Loucy (cell line): ENCODE results near the gene ITGB8.

Experiments used
- H2AFZ ChIP-seq: fragments of 200-600 bp; sonication (generic); 2 replicates; pipeline ENCODE4 v1.6.0; 2016; ENCODE audit warnings: antibody characterized with exemption, mild to moderate bottlenecking, low read length, moderate library complexity
- H3F3A ChIP-seq: fragments of 200-600 bp; 2 replicates; pipeline ENCODE4 v1.6.0; 2016; ENCODE audit warnings: antibody characterized with exemption, low read depth, mild to moderate bottlenecking
- H3K27me3 ChIP-seq: fragments of 200-600 bp; sonication (generic); 2 replicates; pipeline ENCODE4 v1.6.1; 2014; ENCODE audit warnings: low read length, mild to moderate bottlenecking; ENCODE audit not compliant: insufficient read depth, poor library complexity, severe bottlenecking
- H3K36me3 ChIP-seq: fragments of 200-600 bp; sonication (generic); 2 replicates; pipeline ENCODE4 v1.6.1; 2016; ENCODE audit warnings: low read length; ENCODE audit not compliant: insufficient read depth
- H3K4me1 ChIP-seq: fragments of 200-600 bp; sonication (generic); 2 replicates; pipeline ENCODE4 v1.5.1; 2014; ENCODE audit warnings: low read length, mild to moderate bottlenecking; ENCODE audit not compliant: insufficient read depth, poor library complexity, severe bottlenecking
- H3K4me2 ChIP-seq: fragments of 200-600 bp; sonication (generic); 2 replicates; pipeline ENCODE4 v1.6.0; 2014; ENCODE audit warnings: antibody characterized with exemption, low read length, low read depth, mild to moderate bottlenecking; ENCODE audit not compliant: poor library complexity, severe bottlenecking
- H3K4me3 ChIP-seq: fragments of 200-600 bp; sonication (generic); 2 replicates; pipeline ENCODE4 v1.5.1; 2014; ENCODE audit warnings: low read length, mild to moderate bottlenecking, mixed read lengths; ENCODE audit not compliant: poor library complexity, severe bottlenecking
- H3K79me2 ChIP-seq: fragments of 200-600 bp; sonication (generic); 2 replicates; pipeline ENCODE4 v1.6.1; 2014; ENCODE audit warnings: low read length; ENCODE audit not compliant: insufficient read depth
- H3K9ac ChIP-seq: fragments of 200-600 bp; sonication (generic); 2 replicates; pipeline ENCODE4 v1.6.0; 2014; ENCODE audit warnings: mild to moderate bottlenecking, low read depth, low read length, moderate library complexity; ENCODE audit not compliant: poor library complexity, severe bottlenecking
- H3K9me2 ChIP-seq: fragments of 200-600 bp; sonication (generic); replicated peaks from 2 replicates; pipeline ENCODE4 v1.6.1; 2016; ENCODE audit warnings: low read depth, low read length, mixed read lengths
- H3K9me3 ChIP-seq: fragments of 200-600 bp; sonication (generic); 2 replicates; pipeline ENCODE4 v1.6.1; 2014; ENCODE audit warnings: mild to moderate bottlenecking, antibody characterized with exemption, low read length, low read depth; ENCODE audit not compliant: insufficient read depth
- H4K20me1 ChIP-seq: fragments of 200-600 bp; sonication (generic); 2 replicates; pipeline ENCODE4 v1.6.0; 2014; ENCODE audit warnings: antibody characterized with exemption, low read length, mild to moderate bottlenecking; ENCODE audit not compliant: insufficient read depth, poor library complexity, severe bottlenecking
- CTCF ChIP-seq: fragments of 200-600 bp; sonication (generic); conservative IDR thresholded peaks from 2 replicates; pipeline ENCODE4 v1.5.1; 2014; ENCODE audit warnings: mild to moderate bottlenecking, antibody characterized with exemption, low read length
- EZH2phosphoT487 ChIP-seq: fragments of 200-600 bp; IDR thresholded peaks from 2 replicates; pipeline ENCODE4 v1.6.1; 2018; ENCODE audit warnings: antibody characterized with exemption, mild to moderate bottlenecking, moderate library complexity, borderline replicate concordance

Gene ITGB8

GRCh38 chr7:20417675-20418382 is 87.1 kb downstream of the ITGB8 start:
- Histone ChIP-seq H2AFZ (peak overlapping the region; percentile 84; the same call in 1 of the 2 replicates), H4K20me1 (no peaks in the 10 kb centered on the region), H3K27me3 (no peaks in the 10 kb centered on the region), H3K79me2 (no peaks in the 10 kb centered on the region), H3K4me2 (no peak overlapping the region), H3K9me2 (no peaks in the 10 kb centered on the region), H3K36me3 (no peaks in the 10 kb centered on the region), H3F3A (no peaks in the 10 kb centered on the region), H3K9me3 (no peaks in the 10 kb centered on the region), H3K4me1 (peaks cover 4% of the 10 kb centered on the region), H3K9ac (no peak overlapping the region), H3K4me3 (no peak overlapping the region)
- TF ChIP-seq EZH2phosphoT487 = no peak
- TF ChIP-seq CTCF = no peak

GRCh38 chr7:20424500-20424899 is 93.8 kb downstream of the ITGB8 start:
- H3K36me3 ChIP-seq = no peaks in the 10 kb centered on the region
- H3K9ac ChIP-seq = no peak overlapping the region
- no peak overlapping the region for H3K4me3 ChIP-seq
- H4K20me1 ChIP-seq = no peaks in the 10 kb centered on the region
- no peaks in the 10 kb centered on the region for H3K9me3 ChIP-seq
- H3K4me2 ChIP-seq = no peak overlapping the region
- H3K27me3 ChIP-seq = no peaks in the 10 kb centered on the region
- H3K9me2 ChIP-seq = no peaks in the 10 kb centered on the region
- H3K79me2 ChIP-seq = no peaks in the 10 kb centered on the region
- no peak overlapping the region for H2AFZ ChIP-seq
- TF ChIP-seq CTCF (no peak), EZH2phosphoT487 (no peak)
- H3F3A ChIP-seq = no peaks in the 10 kb centered on the region
- peaks cover 4% of the 10 kb centered on the region for H3K4me1 ChIP-seq

- no peak overlapping the region for H3K4me3 ChIP-seq
- H3K27me3 ChIP-seq = no peaks in the 10 kb centered on the region
- H3K9me3 ChIP-seq = no peaks in the 10 kb centered on the region
- H3K9ac ChIP-seq = no peak overlapping the region
- H3K9me2 ChIP-seq = no peaks in the 10 kb centered on the region
- H3F3A ChIP-seq = no peaks in the 10 kb centered on the region
- H3K36me3 ChIP-seq = no peaks in the 10 kb centered on the region
- H3K4me2 ChIP-seq = no peak overlapping the region
- H3K79me2 ChIP-seq = no peaks in the 10 kb centered on the region
- no peak for TF ChIP-seq EZH2phosphoT487
- no peak for TF ChIP-seq CTCF
- no peak overlapping the region for H2AFZ ChIP-seq
- no peaks in the 10 kb centered on the region for H4K20me1 ChIP-seq
- H3K4me1 ChIP-seq = peaks cover 4% of the 10 kb centered on the region
Measured at GRCh38 chr7:20430664-20431063, 100.0 kb downstream of the ITGB8 start.
